ENCODE measurements around the gene POLR2J.

GRCh38 chr7:102471791-102472125 lies 7.0 kb downstream of the POLR2J start:
- TF ChIP-seq CTCF (conservative IDR thresholded peaks at IDR 0.05; ENCODE audit: low read length), result no peak
- TF ChIP-seq EZH2phosphoT487 (IDR thresholded peaks at IDR 0.05; ENCODE audit: borderline replicate concordance, low read depth, low read length), result no peak

Measured in OCI-LY7 (cell line).